Measurements from ENCODE around the gene ZNF571. TPM values are rescaled to one million over a fixed set of nuclear protein-coding genes. Genes with fewer than 3 reads are reported as not detected.

Gene ZNF571
- 1 to 10 TPM; 2.3 to 7.3 (median 4.9) TPM for total RNA-seq

DNA sequence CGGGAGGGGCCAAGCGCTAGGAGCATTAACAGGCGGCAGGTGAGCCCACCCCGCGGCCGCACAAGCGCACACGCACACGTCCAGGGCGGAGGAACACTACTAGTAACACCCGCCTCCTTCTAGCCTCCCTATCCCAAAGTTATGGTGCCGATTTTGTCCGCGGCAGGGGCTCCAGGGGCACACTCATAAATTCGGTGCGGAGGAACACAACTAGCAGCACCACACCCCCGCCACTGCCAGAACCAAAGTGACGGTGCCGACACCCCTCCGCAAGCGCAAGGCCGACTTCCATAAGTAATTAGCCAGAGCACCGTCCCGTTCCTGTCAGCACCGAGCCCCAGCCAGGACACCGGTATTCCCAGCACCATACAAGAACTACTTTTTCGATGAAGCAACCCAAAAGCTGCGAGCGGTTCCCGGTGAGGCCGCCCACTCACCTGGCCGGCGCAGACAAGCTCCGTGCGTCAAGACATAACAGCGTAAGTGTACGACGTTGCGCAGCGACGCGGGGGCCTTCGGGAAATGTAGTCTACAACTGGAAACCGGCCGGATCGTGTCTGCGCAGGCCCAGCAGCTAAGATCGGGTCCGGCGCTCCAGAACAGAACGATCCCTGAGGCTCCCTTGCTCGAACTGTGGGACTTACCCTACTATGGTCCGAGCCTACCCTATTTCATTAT is at the start of gene ZNF571, which contains the start of gene ZNF540:
TSS of gene ZNF571 (minus strand) at position 489 of the 678 bp plus-strand sequence. CDS start 8,116 bp downstream, outside the sequence.
TSS of gene ZNF540 (plus strand) at position 573 of the 678 bp plus-strand sequence. CDS start 3,572 bp downstream, outside the sequence.
- TF ChIP-seq, protein P1, sequence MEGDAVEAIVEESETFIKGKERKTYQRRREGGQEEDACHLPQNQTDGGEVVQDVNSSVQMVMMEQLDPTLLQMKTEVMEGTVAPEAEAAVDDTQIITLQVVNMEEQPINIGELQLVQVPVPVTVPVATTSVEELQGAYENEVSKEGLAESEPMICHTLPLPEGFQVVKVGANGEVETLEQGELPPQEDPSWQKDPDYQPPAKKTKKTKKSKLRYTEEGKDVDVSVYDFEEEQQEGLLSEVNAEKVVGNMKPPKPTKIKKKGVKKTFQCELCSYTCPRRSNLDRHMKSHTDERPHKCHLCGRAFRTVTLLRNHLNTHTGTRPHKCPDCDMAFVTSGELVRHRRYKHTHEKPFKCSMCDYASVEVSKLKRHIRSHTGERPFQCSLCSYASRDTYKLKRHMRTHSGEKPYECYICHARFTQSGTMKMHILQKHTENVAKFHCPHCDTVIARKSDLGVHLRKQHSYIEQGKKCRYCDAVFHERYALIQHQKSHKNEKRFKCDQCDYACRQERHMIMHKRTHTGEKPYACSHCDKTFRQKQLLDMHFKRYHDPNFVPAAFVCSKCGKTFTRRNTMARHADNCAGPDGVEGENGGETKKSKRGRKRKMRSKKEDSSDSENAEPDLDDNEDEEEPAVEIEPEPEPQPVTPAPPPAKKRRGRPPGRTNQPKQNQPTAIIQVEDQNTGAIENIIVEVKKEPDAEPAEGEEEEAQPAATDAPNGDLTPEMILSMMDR (IDR thresholded peaks at IDR 0.05): no peak
- ATAC-seq (ENCODE audit: low FRiP score) (peak; percentile 100), DNase-seq (ENCODE audit: low spot score) (peak; percentile 79)

DNA sequence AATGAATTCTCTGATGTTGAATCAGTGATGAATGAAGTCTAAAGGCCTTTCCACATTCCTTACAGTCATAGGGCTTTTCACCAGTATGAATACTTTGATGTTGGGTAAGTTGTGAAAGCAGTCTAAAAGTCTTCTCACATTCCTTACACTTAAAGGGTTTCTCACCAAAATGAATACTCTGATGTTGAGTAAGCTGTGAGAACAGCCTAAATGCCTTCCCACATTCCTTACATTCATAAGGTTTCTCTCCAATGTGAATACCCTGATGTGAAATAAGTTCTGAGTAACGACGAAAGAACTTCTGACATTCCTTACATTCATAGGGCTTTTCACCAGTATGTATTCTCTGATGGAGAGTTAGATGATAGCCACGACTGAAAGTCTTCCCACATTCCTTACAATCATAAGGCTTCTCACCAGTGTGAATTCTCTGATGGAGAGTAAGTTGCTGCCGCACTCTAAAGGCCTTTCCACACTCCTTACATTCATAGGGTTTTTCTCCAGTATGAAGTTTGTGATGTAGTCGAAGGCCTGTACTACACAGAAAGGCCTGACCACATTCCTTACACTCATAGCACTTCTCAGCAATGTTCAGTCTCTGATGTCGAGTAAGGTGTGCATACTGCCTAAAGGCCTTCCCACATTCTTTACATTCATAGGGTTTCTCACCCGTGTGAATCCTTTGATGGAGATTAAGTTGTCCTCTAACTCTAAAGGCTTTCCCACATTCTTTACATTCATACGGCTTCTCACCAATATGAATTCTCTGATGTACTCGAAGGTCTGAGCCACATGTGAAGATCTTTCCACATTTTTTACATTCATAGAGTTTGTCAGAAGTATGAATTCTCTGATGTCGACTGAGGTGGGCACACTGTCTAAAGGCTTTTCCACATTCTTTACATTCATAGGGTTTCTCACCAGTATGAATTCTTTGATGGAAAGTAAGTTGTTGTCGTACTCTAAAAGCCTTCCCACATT is 40.8 kb upstream of the ZNF571 start:
- TF ChIP-seq, protein P1 (IDR thresholded peaks at IDR 0.05): no peak
- DNase-seq (ENCODE audit: low spot score) (no peak), ATAC-seq (ENCODE audit: low FRiP score) (no peak)

DNA sequence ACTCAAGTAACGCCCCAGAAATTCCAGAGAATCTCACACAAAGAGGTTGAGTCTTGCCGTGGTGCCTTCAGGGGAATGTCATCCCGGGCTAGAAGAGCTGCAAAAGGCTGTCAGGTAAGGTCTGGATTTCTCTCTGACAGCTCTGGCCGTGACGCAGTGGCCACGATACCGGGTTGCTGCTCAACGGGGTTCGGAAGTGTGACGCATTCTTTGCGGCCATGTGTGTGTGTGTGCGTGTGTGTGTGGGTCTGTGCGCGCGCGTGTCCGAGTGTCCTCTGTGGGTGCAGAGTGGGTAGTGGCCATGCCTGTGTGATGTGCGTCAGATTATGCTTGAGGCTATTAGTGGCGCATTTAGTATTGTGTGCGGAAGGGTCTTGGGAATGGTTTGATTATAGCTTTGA is 390 bp upstream of the ZNF571 start:
- TF ChIP-seq, protein P1 (IDR thresholded peaks at IDR 0.05): no peak
- peak; percentile 61 for DNase-seq (ENCODE audit: low spot score)
- peak; percentile 87 for ATAC-seq (ENCODE audit: low FRiP score)

DNA sequence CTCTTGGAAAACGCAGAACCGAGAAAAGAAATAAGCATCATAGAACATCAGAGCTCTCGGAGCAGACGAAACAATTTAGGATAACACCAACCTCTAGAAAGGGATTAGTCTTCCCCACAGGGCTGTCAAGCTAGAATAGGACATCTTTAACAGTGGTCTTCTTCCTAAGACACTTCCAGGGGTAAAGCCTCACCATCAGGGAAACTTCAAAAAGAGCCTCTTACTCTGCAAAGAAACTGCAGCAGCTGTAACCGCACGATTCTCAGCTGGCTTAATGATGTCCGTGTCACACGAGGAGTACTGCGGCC is 642 bp downstream of the ZNF571 start:
- DNase-seq (ENCODE audit: low spot score): no peak
- no peak for ATAC-seq (ENCODE audit: low FRiP score)

DNA sequence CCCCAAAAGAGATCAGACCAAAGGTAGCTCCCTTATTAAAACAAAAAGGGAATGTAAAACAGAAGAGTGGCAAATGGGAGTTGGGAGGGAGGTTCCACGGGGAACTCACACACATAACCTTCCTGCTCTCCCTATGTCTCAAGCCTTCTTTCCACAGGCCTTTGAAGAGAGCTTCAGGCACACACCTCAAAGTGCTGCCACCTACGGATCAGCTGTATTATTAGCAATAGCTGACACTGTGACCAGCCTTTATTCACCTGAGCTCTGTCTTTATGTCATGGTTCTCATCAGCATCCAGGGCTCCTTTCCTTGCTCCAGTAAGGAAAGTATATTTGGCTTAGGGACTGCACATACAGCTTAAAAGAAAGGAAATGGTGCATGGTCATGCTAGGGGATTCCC is 11.3 kb downstream of the ZNF571 start:
- ATAC-seq (ENCODE audit: low FRiP score) (no peak), DNase-seq (ENCODE audit: low spot score) (no peak)
- TF ChIP-seq, protein P1 (IDR thresholded peaks at IDR 0.05): no peak

More for the DNA sequence above, 642 bp downstream of the ZNF571 start:
- TF ChIP-seq, protein P1 (IDR thresholded peaks at IDR 0.05): no peak

DNA sequence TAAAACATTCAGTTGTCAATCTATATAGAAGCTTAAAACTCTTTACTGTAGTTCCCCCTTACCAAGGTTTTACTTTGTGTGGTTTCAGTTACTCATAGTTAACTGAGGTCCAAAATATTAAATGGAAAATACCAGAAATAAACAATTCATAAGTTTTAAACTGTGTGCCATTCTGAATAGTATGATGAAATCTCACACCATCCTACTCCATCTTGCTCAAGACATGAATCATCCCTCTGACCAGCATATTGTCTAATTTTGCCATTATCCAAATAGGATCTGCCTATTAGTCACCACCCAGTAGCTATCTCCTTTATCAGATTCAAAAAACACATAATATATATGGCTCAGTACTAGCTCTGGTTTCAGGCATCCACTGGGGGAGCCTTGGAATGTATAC is 22.4 kb downstream of the ZNF571 start:
- no peak for ATAC-seq (ENCODE audit: low FRiP score)
- no peak for DNase-seq (ENCODE audit: low spot score)
- TF ChIP-seq, protein P1 (IDR thresholded peaks at IDR 0.05): no peak

Measured in omental fat pad (tissue), 4 donors.